Measurements from ENCODE around the gene PLPP3.

PLPP3 gene

GRCh38 chr1:56447823-56448222 is 131.5 kb downstream of the PLPP3 start:
- Histone ChIP-seq H3K27ac (no peak overlapping the region), H3K9me3 (ENCODE audit: control insufficient read depth, low read length) (no peaks in the 10 kb centered on the region), H3K4me1 (peaks cover 2% of the 10 kb centered on the region), H3K9ac (no peak overlapping the region), H2AFZ (no peak overlapping the region), H3K4me2 (ENCODE audit: low read length) (no peak overlapping the region), H3K36me3 (ENCODE audit: control insufficient read depth, insufficient read depth, low read length) (no peaks in the 10 kb centered on the region), H3K4me3 (ENCODE audit: low read depth, low read length) (no peak overlapping the region), H3K79me2 (no peaks in the 10 kb centered on the region), H3K27me3 (ENCODE audit: control insufficient read depth, insufficient read depth, low read length) (no peaks in the 10 kb centered on the region)
- TF ChIP-seq, protein P1, sequence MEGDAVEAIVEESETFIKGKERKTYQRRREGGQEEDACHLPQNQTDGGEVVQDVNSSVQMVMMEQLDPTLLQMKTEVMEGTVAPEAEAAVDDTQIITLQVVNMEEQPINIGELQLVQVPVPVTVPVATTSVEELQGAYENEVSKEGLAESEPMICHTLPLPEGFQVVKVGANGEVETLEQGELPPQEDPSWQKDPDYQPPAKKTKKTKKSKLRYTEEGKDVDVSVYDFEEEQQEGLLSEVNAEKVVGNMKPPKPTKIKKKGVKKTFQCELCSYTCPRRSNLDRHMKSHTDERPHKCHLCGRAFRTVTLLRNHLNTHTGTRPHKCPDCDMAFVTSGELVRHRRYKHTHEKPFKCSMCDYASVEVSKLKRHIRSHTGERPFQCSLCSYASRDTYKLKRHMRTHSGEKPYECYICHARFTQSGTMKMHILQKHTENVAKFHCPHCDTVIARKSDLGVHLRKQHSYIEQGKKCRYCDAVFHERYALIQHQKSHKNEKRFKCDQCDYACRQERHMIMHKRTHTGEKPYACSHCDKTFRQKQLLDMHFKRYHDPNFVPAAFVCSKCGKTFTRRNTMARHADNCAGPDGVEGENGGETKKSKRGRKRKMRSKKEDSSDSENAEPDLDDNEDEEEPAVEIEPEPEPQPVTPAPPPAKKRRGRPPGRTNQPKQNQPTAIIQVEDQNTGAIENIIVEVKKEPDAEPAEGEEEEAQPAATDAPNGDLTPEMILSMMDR (IDR thresholded peaks at IDR 0.05): no peak

DNA sequence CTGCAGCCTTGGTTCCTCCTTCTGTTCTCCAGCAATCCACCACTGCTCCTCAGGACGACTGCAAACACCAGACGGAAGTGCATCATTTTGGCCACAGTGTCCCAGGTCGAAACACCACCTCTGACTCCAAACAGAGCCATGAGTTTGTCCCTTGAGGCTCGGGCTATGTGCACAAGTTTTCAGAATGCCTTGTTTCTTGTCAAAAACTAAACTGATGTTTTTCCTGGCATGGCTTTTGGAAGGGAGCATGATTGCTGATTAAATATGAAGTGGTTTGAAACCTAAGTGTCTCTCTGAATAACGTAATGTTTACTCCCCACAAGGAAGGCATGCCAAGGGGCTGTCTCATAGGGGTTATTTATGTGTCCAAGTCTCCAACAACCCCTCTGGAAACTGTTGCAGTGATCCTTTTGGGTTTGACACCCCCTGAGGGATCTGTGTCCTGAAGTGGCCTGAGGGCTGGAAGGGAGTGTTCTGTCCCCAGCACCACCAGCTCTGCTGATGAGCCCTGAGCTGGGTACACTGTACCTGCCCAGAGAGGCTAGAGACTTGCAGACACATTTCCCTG is 132.7 kb downstream of the PLPP3 start:
- Histone ChIP-seq H2AFZ (no peak overlapping the region), H3K27ac (no peak overlapping the region), H3K79me2 (no peaks in the 10 kb centered on the region), H3K9ac (no peak overlapping the region), H3K4me3 (ENCODE audit: low read depth, low read length) (no peak overlapping the region), H3K36me3 (ENCODE audit: control insufficient read depth, insufficient read depth, low read length) (no peaks in the 10 kb centered on the region), H3K27me3 (ENCODE audit: control insufficient read depth, insufficient read depth, low read length) (no peaks in the 10 kb centered on the region), H3K4me2 (ENCODE audit: low read length) (no peak overlapping the region), H3K9me3 (ENCODE audit: control insufficient read depth, low read length) (no peaks in the 10 kb centered on the region), H3K4me1 (peaks cover 2% of the 10 kb centered on the region)
- TF ChIP-seq, protein P1 (IDR thresholded peaks at IDR 0.05): no peak

GRCh38 chr1:56444960-56445646 is 134.3 kb downstream of the PLPP3 start:
- no peaks in the 10 kb centered on the region for H3K36me3 ChIP-seq (ENCODE audit: control insufficient read depth, insufficient read depth, low read length)
- no peak overlapping the region for H3K9ac ChIP-seq
- no peak overlapping the region for H3K4me2 ChIP-seq (ENCODE audit: low read length)
- H3K79me2 ChIP-seq: no peaks in the 10 kb centered on the region
- H3K9me3 ChIP-seq (ENCODE audit: control insufficient read depth, low read length): no peaks in the 10 kb centered on the region
- no peak overlapping the region for H3K27ac ChIP-seq
- TF ChIP-seq, protein P1 (IDR thresholded peaks at IDR 0.05): no peak
- no peak overlapping the region for H3K4me3 ChIP-seq (ENCODE audit: low read depth, low read length)
- peaks cover under 1% of the 10 kb centered on the region for H3K4me1 ChIP-seq
- no peak overlapping the region for H2AFZ ChIP-seq
- H3K27me3 ChIP-seq (ENCODE audit: control insufficient read depth, insufficient read depth, low read length): no peaks in the 10 kb centered on the region
